ENCODE measurements around the gene MKNK2.
"Not testable (repeated sequence)": the region's sequence is repeated elsewhere in the genome, so short reads cannot be mapped to it uniquely, and the experiment has no call there.

Gene MKNK2

GRCh38 chr19:2042485-2043250, 8.4 kb downstream of the MKNK2 start:
- no peak for DNase-seq

DNA sequence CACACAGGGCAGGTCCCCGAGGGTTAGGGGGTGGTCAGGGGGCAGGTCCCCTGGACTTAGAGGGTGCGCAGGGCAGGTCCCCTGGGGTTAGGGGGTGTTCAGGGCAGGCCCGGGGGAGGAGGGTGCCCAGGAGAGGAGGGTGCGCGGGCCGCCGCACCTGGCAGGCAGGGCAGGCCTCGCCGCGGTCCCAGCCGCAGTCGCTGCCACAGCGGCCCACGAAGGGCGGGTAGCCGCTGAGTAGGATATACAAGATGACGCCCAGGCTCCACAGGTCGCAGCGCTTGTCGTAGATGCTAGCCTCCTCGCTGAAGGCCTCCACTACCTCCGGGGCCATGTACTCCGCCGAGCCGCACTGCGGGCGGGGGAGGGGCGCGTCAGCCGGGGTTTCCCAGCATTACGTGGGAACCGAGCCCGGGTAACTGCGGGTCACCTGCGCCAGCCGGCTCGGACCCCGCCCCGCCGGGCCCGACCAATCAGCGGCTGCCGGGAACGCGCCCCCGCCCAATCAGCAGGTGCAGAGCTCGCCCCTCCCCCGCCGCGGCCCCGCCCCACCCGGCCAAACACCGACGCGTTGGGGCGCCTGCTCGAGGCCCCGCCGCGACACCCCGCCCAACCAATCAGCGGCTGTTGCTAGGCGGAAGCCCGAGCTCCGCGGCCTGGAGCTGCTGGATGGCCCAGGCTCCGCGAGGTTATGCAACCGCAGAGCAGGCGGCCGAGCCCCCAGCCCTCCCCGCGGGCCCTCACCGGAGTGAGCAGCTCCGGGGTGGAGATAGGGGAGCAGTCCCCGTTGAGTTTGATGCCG, 9.2 kb downstream of the MKNK2 start:
- peak; percentile 97 for DNase-seq

- DNase-seq, result no peak
Measured at GRCh38 chr19:2041433-2041682, 9.7 kb downstream of the MKNK2 start.

GRCh38 chr19:2040647-2041432, 10.2 kb downstream of the MKNK2 start:
- DNase-seq, result no peak

GRCh38 chr19:2039959-2040646, 10.9 kb downstream of the MKNK2 start:
- no peak for DNase-seq

DNA sequence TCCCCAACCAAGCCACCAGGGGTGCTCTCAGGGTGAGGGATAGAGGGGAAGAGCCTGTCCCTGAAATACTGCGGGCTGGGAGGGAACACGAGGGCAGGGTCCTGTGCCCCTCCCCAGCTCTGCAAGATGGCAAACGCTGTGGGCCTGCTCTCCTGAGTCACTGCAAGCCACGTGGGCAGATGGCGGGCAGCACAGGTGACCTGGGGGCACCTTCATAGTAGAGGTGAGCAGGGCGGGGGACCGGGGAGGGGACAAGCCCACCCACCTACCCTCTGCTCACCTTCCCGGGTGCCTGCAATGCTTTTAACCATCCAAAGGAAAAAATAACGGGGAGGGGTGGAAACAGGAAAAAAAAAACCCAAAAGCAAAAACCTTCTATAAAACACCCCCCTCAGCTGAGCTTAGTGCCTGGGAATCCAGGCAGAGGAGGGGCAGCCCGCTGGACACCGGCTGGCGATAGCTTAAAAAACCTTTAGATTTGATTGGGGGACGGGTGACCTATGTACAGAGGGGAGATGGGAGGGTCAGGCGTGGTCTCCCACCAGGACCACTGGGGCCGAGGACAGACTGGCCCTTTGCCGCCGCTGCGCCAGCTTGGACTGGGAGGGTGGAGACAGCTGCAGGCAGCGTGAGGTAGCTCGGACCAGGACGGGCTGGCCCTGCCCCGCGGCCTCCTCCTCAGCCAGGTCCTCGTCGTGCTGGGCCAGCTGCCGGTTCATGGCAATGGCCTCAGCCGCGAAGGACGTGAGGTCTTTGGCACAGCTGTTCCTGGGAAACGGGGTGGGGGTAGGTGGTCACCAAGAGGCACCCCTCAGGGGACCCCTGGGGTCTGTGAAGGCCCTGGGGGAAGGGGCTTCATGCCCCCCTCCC, 11.7 kb downstream of the MKNK2 start:
- DNase-seq, result no peak

DNA sequence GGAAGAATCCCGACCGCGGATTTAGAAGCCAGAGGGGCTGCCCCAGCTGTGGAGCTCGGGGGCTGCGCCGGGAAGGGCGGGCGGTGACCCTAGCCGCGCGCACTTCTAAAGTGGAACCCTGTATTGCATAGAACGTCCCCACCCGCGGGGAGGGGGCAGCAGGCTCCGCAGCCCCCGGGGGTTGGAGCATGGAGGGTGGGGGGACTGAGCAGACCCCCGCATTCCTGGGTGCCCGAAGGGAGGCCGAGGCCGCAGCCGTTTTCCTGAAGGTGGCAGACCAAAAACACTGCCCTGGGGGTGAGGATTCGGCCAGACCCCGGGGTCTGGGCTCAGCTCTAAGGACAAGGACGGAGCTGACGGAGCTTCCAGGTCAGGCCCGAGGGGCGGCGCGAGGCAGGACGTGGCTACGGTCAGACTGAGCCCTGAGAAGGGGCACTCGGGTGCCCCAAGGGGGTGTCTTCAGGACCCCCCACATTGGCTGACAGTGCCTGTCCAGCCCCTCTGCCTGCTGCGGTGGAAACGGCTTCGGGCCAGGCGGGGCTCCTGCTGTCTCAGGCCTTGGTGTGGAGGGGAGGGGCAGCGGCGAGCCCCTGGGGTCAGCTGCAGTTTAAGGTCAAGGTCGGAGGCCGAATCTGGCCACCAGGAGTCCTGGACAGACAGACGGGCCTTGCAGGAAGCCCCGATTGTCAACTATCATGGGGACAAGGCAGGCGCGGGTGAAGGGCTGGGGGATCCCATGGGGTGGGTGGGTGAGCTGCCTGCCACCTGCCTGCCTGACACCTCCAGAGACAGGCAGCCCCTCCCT, 12.6 kb downstream of the MKNK2 start:
- DNase-seq, result no peak

DNA sequence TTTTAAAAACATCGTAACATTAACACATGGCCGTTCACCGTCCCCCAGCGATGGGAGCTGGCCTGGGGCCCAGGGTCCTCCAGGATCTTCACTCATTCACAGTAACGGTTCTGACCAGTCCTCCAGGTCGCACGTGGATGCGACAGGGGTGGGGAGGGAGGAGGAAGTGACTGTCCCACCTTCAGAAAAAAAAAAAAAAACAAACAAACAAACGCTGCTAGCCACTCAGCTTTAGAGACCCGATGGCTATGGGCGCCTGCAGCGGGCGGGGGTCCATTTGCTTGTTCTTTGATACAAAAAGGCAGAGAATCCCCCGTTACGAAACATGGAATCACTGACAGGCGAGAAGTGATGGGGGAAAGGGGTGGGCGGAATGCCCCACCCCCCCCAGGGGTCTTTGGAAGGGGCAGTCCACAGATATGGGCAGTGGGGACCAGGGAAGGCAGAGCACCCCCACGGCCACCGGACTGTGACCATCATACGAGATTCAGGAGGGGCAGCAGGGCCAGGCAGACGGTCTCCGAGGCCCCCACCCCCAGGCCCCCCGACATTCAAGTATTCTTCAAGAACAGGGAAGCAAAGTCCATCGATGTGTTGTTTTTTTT, 13.3 kb downstream of the MKNK2 start:
- DNase-seq, result no peak

DNA sequence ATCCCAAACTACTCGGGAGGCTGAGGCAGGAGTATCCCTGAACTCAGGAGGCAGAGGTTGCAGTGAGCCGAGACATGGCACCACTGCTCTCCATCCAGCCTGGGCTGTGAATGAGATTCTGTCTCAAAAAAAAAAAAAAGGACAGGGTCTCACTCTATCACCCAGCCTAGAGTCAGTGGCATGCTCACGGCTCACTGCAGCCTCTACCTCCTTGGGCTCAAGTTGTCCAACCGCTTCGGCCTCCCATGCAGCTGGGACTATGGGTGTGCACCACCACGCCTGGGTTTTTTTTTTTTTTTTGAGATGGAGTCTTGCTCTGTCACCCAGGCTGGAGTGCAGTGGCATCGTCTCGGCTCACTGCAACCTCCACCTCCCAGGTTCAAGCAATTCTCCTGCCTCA, 14.6 kb downstream of the MKNK2 start:
- DNase-seq, result no peak

DNA sequence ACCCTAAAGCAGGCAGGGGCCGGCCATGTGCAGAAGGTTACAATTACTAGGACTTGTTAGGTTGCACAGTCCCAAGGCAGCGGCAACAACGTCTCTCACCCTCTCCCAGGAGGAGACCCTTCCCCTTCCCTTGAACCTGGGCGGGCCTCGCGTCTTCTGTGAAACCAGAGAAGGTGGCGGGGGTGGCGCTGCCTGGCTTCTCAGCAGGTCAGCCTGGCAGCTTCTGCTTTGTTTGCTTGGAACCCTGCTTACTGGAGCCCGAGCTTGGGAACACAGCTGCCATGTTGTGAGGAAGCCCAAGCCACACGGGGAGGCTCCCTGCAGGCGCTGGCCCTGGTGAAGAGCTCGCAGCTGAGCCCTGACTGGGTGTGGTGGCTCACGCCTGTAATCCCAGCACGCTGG, 15.5 kb downstream of the MKNK2 start:
- no peak for DNase-seq

DNA sequence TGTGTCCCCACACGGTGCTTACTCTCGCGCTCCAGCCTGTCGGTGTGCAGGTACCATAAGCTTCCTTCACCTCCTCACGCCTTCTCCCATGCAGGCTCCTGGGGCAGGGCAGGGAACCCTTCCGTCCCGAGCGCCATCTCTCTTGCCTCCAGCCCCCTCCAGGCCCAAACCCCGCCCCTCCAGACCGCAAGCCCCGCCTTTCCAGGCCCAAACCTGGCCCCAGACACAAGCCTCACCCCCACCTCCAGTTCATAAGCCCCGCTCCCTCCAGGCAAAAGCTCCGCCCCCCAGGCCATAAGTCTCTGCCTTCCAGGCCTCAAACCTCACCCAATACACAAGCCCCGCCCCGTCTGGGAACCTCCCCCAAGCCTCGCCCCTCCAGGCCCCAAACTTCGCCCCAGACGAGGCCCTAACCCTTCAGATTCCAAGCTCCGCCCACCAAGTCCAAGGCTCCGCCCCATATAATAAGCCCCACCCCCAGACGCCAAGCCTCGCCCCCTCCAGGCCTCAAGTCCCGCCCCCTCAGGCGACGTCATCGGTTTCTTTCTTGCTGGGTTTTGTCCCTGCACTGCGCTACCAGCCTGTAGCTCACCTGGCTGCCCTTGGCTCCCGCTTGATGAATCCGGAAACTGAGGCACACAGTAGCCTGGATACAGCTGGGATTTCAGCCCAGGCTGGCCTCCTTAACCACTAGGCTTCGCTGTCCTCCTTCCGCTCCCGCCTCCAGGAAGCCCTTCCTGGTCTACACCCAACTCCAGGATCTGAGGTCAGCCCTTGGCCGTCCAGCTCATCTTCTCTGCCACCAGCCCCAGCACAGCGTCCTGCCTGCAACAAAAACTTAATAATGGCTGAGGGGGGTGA, 16.1 kb downstream of the MKNK2 start:
- DNase-seq, result no peak

GRCh38 chr19:2034253-2034652, 16.8 kb downstream of the MKNK2 start:
- not testable (repeated sequence) for DNase-seq

GRCh38 chr19:2033825-2034159, 17.3 kb downstream of the MKNK2 start:
- no peak for DNase-seq

GRCh38 chr19:2033115-2033824, 17.8 kb downstream of the MKNK2 start:
- DNase-seq, result no peak

- no peak for DNase-seq
Measured at GRCh38 chr19:2032296-2032941, 18.6 kb downstream of the MKNK2 start.

DNA sequence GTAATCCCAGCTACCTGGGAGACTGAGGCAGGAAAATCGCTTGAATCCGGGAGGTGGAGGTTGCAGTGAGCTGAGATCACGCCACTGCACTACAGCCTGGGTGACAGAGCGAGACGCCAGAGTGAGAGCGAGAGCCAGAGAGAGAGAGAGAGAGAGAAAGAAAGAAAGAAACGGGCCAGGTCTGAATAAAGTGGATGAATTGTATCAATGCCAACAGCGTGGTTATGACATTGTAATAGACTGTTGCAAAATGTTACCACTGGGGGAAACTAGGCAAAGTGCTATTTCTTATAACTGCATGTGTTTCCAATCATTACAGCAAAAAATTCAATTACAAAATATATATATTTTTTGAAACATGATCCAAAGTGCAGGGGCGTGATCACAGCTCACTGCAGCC, 23.7 kb downstream of the MKNK2 start:
- DNase-seq, result no peak

- DNase-seq, result no peak
Measured at GRCh38 chr19:2026770-2027169, 24.3 kb downstream of the MKNK2 start.

- no peak for DNase-seq
Measured at GRCh38 chr19:2022289-2022688, 28.8 kb downstream of the MKNK2 start.
